ENCODE data around the gene TSR3.
A peak's percentile ranks its signal among the peaks of the same experiment; 100 is the strongest.

TSR3 gene
- 32.9 to 58.5 (median 37.7) reads per million in 4 experiments for total RNA-seq

GRCh38 chr16:1351582-1352362 lies at the start of gene TSR3, which contains the start of gene GNPTG:
TSS of gene TSR3 (minus strand) at chr16:1351878. CDS start at chr16:1351804, 74 bp downstream.
TSS of gene GNPTG (plus strand) at chr16:1351931. CDS start at chr16:1351966, 35 bp downstream.
- DNase-seq: peak; percentile 76

GRCh38 chr16:1401061-1401757 lies 49.5 kb upstream of the TSR3 start:
- DNase-seq: no peak

DNA sequence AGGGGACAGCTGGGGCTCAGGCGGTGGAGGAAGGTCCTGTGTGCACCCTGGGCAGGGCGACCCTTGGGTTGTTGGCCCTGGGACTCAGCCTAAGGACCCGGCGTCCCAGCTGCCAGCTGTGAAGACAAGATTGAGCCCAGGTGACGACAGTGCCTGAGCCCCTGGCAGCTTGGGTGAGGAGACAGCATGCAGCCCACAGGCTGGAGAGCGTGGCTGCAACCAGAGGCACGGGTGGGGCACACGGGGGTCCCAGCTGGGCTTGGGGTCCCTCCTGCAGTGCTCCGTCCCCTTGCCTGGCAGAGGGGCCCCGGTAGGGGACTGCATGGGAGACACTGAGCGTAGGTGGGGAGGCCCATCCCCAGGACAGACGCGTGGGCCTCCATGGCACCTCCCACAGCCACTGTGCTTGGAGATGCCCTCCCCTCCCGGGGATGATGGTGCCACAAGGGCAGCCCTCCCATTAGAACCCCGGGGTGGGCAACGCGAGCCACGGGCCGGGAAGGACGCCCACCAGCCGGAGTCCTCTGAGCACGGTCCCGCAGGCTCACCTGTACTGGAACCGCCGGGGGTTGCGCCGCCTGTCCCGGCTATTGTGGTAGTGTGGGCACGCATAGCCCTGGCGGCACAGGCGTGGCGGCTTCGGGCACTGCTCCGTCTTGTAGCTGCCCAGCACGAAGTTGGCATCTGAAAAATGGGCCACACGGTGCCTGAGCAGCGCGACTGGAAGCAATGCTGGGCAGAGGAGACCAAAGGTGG lies 47.3 kb upstream of the TSR3 start:
- no peak for DNase-seq

- DNase-seq: no peak
These were observed 46.7 kb upstream of the TSR3 start for GRCh38 chr16:1398351-1398750.

- DNase-seq: no peak
These were observed 46.1 kb upstream of the TSR3 start for GRCh38 chr16:1397779-1398178.

DNA sequence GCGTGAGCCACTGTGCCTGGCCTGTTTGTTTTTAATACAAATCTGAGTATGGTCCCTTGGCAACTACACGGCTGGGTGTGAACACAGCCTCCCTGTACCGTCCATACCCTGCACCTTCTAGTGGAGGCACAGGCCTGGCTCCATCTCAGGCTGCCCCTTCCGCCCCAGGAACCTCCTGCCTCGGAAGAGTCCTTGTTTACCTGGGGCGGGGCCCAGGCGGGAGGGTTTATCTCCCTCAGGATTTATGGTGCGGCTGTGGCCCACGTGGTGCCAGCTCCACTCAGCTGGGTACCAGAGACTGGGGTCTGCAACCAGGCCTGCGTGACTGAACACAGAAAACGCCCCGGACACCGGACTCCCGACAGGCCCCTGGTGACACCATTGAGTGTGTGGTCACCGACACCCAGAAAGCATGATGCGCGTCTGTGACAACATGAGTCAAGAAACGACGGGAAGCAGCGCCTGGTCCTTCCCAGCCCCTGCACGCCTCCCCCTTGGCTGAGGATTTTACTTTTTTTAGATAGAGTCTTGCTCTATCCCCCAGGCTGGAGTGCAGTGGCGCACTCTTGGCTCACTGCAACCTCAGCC lies 43.9 kb upstream of the TSR3 start:
- no peak for DNase-seq

DNA sequence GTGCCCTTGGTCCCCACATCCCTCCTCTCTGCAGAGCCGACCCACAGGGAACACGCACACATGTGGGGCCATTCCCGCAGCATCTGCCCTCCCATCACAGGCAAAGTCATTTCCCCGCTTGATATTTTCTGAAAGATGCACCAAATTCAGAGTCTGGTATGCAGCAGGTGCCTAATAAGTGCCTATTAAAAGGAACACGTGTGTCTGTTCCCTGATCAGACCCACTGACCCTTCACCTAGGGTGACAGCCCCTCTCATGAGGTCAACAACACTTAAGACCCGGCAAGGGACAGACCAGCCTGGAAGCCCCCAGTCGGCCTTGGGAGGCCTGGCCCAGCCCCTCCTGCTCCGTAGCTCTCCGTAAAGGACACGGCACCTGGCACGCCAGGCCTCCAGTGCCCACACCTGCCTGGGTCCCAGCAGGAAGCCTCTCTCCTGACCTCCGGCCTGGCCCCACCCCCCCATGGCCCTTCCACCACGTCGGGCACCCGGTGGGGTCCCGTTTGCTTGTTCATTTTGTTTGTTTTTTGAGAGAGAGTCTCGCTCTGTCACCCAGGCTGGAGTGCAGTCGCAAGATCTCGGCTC lies 42.8 kb upstream of the TSR3 start:
- DNase-seq: no peak

DNA sequence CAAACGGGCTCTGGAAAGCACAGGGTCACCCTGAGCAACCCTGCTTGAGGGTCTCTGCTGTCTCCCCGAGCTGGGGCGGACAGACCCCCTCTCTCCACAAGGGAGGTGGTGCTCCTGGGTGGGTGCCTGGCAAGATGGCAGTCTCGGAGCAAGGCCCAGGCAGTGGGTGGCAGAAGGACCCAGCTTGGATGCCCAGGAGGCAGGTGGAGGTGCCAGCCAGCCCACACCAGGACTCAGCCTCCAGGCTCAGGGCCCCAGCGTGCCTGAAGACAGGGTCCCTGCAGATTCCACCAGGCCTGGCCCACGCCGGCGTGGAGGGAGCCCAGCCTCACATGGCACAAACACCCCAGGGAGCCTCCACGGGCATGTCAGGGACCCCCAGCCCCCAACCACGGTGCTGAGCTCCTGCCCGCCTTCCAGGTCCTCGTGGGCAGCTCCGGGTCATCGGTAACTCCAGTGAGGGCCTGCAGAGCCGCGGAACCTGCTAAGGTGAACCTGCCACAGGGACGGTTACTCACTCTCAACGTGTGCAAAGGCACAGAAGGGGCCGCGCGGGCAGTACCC lies 42.0 kb upstream of the TSR3 start:
- no peak for DNase-seq

DNA sequence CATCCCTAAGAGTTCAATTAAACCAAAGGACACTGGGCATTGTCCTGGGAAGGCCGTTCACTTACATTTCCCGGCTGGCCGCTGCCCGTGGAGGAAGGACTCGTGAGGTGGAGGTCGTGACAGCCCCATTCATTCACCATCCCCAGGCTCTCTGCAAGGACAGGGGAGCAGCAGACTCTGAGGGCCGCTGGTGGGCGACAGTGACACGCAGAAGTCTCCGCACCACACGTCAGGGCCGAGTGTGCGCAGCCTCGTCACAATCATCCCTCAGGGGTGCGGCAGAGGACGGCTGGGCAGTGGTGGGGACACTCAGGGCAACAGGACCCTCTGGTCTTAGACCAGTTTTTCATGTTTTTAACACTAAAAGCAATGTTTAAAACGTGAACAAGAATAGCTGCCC lies 41.1 kb upstream of the TSR3 start:
- no peak for DNase-seq

DNA sequence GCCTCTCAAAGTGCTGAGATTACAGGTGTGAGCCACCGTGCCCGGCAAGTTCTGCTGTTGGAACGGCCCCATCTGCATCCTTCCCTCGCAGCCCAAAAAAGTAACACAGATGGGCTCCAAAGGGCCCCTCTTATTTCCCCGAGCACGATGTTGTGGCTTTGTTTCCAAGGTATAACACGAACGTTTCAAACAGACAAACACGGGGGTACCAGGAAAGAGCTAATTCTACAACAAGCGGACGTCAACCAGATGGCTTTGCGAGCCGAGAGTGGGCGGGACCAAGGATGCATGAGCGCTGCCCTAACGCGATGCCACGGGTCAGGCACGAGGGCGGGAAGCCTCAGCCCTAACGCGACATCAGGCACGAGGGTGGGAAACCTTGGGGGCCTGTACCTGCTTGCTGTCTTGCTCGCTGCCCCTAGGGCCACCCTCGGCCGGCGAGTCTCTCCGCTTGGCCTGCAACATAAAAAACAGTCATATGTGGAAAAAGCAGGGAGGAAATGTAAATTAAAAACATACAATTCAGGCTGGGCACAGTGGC lies 38.6 kb upstream of the TSR3 start:
- DNase-seq: no peak

DNA sequence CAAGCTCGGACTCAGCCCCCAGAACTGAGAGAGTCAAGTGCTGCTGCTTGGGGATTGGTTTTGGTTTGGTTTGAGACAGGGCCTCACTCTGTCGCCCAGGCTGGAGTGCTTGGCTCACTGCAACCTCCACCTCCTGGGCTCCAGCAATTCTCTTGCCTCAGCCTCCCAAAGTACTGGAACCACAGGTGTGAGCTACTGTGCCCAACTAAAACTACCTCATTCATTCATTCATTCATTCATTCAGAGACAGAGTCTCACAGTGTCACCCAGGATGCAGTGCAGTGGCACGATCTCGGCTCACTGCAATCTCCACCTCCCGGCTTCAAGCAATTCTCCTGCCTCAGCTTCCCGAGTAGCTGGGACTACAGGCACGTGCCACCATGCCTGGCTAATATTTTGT lies 38.1 kb upstream of the TSR3 start:
- DNase-seq: no peak

DNA sequence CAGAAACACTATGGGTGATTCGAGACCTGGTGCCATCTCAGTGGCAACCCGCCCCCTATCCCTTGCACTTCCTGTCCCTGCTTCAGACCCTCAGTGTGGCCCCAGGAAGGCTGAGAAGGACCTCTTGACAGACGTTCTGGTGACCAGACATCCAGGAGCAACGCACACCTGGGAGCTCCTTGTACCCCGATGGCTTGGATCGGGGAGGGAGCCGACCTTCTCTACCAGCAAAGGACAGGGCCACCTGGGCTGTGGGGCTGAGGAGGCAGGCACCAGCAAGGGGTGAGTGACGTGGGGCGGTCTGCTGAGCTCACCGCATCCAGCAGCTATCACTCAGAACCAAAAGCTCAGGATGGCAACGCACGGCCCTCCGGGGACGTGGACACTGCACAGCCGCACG lies 35.7 kb upstream of the TSR3 start:
- no peak for DNase-seq

DNA sequence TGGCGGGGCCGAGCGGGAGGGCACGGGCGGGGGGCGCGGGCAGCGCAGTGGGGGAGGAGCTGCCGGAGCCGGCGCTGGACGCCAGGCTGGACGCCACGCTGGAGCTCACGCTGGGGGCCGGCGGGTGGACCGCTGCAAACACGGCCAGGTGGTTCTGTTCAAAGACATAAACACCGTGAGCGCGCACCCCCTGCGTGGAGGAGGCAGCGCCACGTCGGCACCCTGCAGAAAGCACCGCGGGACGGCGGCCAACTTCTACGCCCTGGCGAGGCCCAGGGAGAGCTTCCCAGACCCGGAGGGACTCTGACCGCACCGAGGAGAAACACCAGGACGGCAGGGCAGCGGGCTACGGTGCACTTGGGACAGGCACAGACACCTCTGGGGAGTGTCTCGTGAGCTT lies 33.6 kb upstream of the TSR3 start:
- DNase-seq: no peak

DNA sequence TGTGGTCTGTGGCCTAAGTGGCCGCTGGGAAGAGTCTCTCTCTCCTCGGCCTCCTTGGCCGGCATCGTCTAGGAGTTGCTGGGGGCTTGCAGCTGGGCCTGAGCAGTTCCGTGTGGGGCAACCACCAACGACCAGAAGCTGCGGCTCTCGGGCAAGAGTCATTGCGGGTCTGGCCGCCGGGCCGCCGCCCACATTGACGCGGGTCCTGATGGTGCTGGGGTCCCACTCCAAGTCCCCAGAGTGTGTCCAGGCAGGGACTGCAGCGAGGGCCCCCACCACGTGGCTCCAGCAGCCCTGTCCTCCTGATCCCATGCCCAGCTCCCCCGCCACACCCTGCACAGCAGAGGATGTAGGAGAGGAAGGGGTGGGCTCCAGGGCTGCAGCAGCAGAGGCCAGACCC lies 31.9 kb upstream of the TSR3 start:
- no peak for DNase-seq

DNA sequence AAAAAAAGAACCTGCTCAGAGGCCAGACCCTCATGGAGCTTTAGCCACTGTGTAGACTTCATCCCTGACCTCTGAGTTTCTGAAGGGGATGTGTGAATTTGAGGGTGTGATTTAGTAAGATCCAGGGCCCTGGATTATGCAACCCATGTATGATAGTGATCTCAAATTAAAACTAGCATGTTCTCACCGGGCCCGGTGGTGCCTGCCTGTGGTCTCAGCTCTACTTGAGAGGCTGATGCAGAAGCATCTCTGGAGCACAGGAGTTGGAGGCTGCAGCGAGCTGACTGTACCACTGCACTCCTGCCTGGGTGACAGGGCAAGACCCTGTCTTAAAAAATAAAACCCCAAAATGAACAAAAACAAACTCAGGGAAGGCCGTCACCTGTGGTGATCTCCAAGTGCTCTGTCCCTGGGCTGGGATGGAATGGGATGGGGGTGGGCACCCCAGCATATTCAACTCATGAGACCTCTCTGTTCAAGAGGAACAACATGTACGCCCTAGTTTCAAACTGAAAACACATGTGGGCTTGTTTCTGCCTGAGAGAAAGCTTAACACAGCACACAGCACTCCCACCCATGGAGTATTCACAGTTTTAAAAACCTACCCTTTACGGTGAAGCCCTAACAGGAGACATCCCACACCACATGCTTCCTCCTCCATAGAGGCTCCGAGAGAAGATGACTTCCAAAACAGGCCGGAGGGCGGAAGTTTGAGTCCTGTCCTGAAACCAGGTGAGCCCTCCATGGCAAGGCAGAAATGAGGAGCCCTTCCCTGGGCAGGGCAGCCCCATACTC lies 30.1 kb upstream of the TSR3 start:
- DNase-seq: no peak

DNA sequence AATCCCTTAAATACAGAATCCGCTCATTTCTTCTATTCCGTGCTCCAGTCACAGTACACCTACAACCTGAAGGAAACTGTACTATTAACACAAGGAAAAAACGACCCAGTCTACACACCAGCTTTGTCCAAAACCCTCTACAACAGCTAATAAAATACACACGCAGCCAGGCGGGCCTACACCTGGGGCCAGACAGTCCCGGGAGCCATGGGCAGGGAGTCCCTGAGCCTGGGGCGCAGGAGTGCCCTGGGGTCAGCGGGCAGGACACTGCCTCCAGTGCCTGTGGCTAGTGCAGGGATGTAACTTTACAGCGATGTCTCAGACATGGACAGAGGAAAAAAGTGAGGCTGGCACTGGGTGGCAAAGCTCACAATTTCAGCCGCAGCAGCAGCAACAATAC lies 28.5 kb upstream of the TSR3 start:
- DNase-seq: no peak

DNA sequence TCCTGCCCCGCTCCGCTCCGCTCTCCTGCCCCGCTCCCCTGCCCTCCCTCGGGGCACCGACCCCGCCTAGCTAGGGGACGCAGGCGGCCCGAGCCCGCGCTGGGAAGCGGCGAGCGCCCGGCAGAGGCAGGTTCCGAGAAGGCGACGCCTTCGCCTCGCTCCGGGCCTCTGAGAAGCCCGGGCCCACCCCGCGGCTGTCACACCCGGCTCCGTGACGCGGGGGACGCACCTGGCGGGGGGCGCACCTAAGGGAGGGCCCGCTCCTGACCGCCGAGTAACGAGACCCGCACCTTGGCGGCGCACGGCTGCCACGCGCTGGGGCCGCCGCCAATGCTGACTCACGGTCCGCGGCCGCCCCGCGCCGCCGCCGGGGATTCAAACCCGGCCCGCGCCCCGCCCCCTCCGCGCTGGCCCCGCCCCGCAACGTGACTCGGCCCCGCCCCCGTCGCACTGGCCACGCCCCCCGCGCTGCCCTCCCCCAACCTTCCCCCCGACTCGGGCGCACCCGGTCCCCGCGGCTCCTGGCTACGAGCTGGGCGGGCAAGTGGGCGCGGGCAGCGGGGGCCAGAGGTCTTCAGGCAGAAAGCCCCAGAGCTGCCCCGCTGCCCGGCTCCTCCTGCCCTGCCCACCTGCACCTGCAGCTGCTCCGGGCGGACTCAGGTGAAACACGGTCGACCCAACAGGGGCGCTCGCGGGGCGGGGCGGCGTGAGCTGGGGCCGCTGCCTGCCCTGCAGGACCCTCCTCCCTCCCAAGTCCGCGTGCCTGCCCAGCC lies 27.8 kb upstream of the TSR3 start:
- peak; percentile 54 for DNase-seq

DNA sequence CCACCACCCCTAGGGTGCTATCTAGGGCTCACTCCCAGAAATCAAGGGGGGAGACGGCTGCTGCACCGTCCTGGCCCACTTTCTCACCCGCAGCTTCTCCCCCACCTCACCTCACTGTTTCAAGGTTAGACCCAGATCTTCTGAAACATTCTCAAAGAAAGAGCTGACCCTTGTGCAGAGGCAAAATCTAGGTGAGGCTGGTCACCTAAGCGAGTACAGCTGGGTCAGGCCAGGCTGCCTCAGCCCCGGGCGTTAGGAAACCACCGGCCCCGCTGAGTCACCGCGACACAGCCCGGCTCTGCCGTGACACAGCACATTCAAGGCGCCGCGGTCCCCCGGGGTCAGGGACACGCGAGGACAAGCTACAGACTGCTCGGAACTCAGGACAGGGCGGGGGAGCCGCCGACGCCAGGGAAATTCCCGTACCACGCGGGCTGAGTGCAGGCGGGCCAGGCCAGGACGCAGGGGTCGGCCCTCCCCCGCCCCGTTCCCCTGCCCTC lies 27.2 kb upstream of the TSR3 start:
- DNase-seq: peak; percentile 31

GRCh38 chr16:1378087-1378803 lies 26.6 kb upstream of the TSR3 start:
- no peak for DNase-seq

Data from effector CD8-positive, alpha-beta T cell (primary cell).